Measurements from ENCODE around the gene TOR1AIP2. TPM values are rescaled to one million over a fixed set of nuclear protein-coding genes. Genes with fewer than 3 reads are reported as not detected.

The TOR1AIP2 gene
- total and polyA plus RNA-seq, 10 donors = 4.6 to 77.4 (median 58.1) TPM

GRCh38 chr1:179925302-179925701 is 47.7 kb upstream of the TOR1AIP2 start:
- no peak overlapping the region for H3K4me3 ChIP-seq
- intact Hi-C loops (cut with DNase I; ENCODE audit: low total_unique reads) = no loop called here
- no peaks in the 10 kb centered on the region for H3K27me3 ChIP-seq (replicated peaks in 1 of 7)
- H3K36me3 ChIP-seq = peaks cover 0 to 24% (median 2%) of the 10 kb centered on the region in 6 donors
- 91 to 96% (median 94%) methylated on average over 5 of the region's 5 CpGs for WGBS, 5 donors
- no peaks in the 10 kb centered on the region for H3K9me3 ChIP-seq
- TF ChIP-seq POLR2A (IDR thresholded peaks at IDR 0.05) (no peak), CTCF (IDR thresholded peaks at IDR 0.05 in 8 of 11, conservative IDR thresholded peaks at IDR 0.05 in 3 of 11) (no peak), POLR2AphosphoS5 (IDR thresholded peaks at IDR 0.05) (no peak)
- H3K4me1 ChIP-seq = no peaks in the 10 kb centered on the region
- no peak for DNase-seq
- no peak overlapping the region for H3K27ac ChIP-seq

- Histone ChIP-seq H3K9me3 (no peaks in the 10 kb centered on the region), H3K4me3 (no peak overlapping the region), H3K36me3 (peaks cover 0 to 34% (median 7%) of the 10 kb centered on the region in 6 donors), H3K4me1 (no peaks in the 10 kb centered on the region), H3K27me3 (replicated peaks in 1 of 7) (no peaks in the 10 kb centered on the region), H3K27ac (no peak overlapping the region)
- intact Hi-C loops (cut with DNase I; ENCODE audit: low total_unique reads) = no loop called here
- DNase-seq = no peak
- TF ChIP-seq CTCF (IDR thresholded peaks at IDR 0.05 in 8 of 11, conservative IDR thresholded peaks at IDR 0.05 in 3 of 11) = no peak
- TF ChIP-seq POLR2AphosphoS5 (IDR thresholded peaks at IDR 0.05) = no peak
- TF ChIP-seq POLR2A (IDR thresholded peaks at IDR 0.05) = no peak
- WGBS, 5 donors = 72 to 89% (median 86%) methylated on average over 1 of the region's 1 CpG
Observed at GRCh38 chr1:179924268-179924667, 46.7 kb upstream of the TOR1AIP2 start.

GRCh38 chr1:179923029-179923428 is 45.4 kb upstream of the TOR1AIP2 start:
- intact Hi-C loops (cut with DNase I; ENCODE audit: low total_unique reads) = no loop called here
- Histone ChIP-seq H3K27me3 (replicated peaks in 1 of 7) (no peaks in the 10 kb centered on the region), H3K27ac (no peak overlapping the region), H3K4me1 (no peaks in the 10 kb centered on the region), H3K9me3 (no peaks in the 10 kb centered on the region), H3K4me3 (no peak overlapping the region), H3K36me3 (peaks cover 0 to 47% (median 19%) of the 10 kb centered on the region in 6 donors)
- DNase-seq = no peak
- no peak for TF ChIP-seq POLR2AphosphoS5 (IDR thresholded peaks at IDR 0.05)
- no peak for TF ChIP-seq CTCF (IDR thresholded peaks at IDR 0.05 in 8 of 11, conservative IDR thresholded peaks at IDR 0.05 in 3 of 11)
- no peak for TF ChIP-seq POLR2A (IDR thresholded peaks at IDR 0.05)

- no peak for DNase-seq
- whole genome bisulfite sequencing, 5 donors = 89 to 95% (median 90%) methylated on average over 8 of the region's 8 CpGs
Observed at GRCh38 chr1:179921981-179922872, 44.6 kb upstream of the TOR1AIP2 start.

More at GRCh38 chr1:179921981-179922872, 44.6 kb upstream of the TOR1AIP2 start:
- no peaks in the 10 kb centered on the region for H3K4me1 ChIP-seq
- TF ChIP-seq POLR2A (IDR thresholded peaks at IDR 0.05) (no peak), CTCF (IDR thresholded peaks at IDR 0.05 in 8 of 11, conservative IDR thresholded peaks at IDR 0.05 in 3 of 11) (no peak), POLR2AphosphoS5 (IDR thresholded peaks at IDR 0.05) (no peak)
- no peak overlapping the region for H3K27ac ChIP-seq
- peaks cover 0 to 55% (median 27%) of the 10 kb centered on the region in 6 donors for H3K36me3 ChIP-seq
- H3K27me3 ChIP-seq (replicated peaks in 1 of 7) = no peaks in the 10 kb centered on the region
- H3K4me3 ChIP-seq = no peak overlapping the region
- H3K9me3 ChIP-seq = no peaks in the 10 kb centered on the region
- intact Hi-C loops (cut with DNase I; ENCODE audit: low total_unique reads) = no loop called here

All from spleen (tissue), 11 donors.